Prostate gland (tissue), 2 donors: ENCODE data around the gene PPP1R36.

ENCODE experiments used
- POLR2A ChIP-seq: fragments of 450-650 bp; IDR thresholded peaks from one replicate; pipeline ENCODE4 v1.6.1; 2016; ENCODE audit warnings: antibody characterized with exemption, mild to moderate bottlenecking
- TF ChIP-seq, protein P1 (sequence below), 4 experiments: fragments of 200-600 bp in 2 of 4; fragments of 450-650 bp in 2 of 4; sonication (generic) in 2 of 4; IDR thresholded peaks; 1 replicate in 3 of 4; 2 replicates in 1 of 4; pipeline ENCODE4 v1.5.1; 2016 to 2019; ENCODE audit warnings: antibody characterized with exemption in 4 of 4, mild to moderate bottlenecking in 2 of 4, moderate library complexity in 2 of 4

- TF ChIP-seq, protein P1, sequence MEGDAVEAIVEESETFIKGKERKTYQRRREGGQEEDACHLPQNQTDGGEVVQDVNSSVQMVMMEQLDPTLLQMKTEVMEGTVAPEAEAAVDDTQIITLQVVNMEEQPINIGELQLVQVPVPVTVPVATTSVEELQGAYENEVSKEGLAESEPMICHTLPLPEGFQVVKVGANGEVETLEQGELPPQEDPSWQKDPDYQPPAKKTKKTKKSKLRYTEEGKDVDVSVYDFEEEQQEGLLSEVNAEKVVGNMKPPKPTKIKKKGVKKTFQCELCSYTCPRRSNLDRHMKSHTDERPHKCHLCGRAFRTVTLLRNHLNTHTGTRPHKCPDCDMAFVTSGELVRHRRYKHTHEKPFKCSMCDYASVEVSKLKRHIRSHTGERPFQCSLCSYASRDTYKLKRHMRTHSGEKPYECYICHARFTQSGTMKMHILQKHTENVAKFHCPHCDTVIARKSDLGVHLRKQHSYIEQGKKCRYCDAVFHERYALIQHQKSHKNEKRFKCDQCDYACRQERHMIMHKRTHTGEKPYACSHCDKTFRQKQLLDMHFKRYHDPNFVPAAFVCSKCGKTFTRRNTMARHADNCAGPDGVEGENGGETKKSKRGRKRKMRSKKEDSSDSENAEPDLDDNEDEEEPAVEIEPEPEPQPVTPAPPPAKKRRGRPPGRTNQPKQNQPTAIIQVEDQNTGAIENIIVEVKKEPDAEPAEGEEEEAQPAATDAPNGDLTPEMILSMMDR (IDR thresholded peaks at IDR 0.05): no peak
- TF ChIP-seq POLR2A: no peak
These were observed 1.0 kb downstream of the PPP1R36 start for GRCh38 chr14:64550621-64551333.
